Small intestine (tissue), 7 donors: ENCODE data around the gene PIGH. TPM values are rescaled to one million over a fixed set of nuclear protein-coding genes. Genes with fewer than 3 reads are reported as not detected.

ENCODE experiments used
- DNase-seq, 2 donors: peaks; one replicate each; pipeline versions ENCODE4 v3.0.0 to v3.0.0-alpha.2; 2013
- FAIRE-seq: peaks from 2 replicates; lab custom pipeline; 2012; peaks lifted over from hg19 to GRCh38; lab: Jason Lieb, UNC
- H3K27ac ChIP-seq, 3 donors: one replicate each; pipeline ENCODE4 v1.5.1; 2013; ENCODE audit warnings: low read length in 2 of 3, mild to moderate bottlenecking in 2 of 3, control low read depth in 1 of 3, inconsistent platforms in 1 of 3, low read depth in 1 of 3, moderate library complexity in 1 of 3
- H3K27me3 ChIP-seq, 3 donors: one replicate each; pipeline ENCODE4 v1.6.1; 2013; ENCODE audit warnings: low read length in 3 of 3, inconsistent platforms in 1 of 3; ENCODE audit not compliant: control insufficient read depth in 3 of 3, insufficient read depth in 3 of 3
- H3K36me3 ChIP-seq, 3 donors: one replicate each; pipeline ENCODE4 v1.6.1; 2013; ENCODE audit warnings: low read length in 3 of 3, inconsistent platforms in 1 of 3, low read depth in 1 of 3, mild to moderate bottlenecking in 1 of 3, moderate library complexity in 1 of 3; ENCODE audit not compliant: control insufficient read depth in 3 of 3, insufficient read depth in 2 of 3
- H3K4me1 ChIP-seq, 3 donors: one replicate each; pipeline ENCODE4 v1.6.1; 2013; ENCODE audit warnings: low read length in 2 of 3, inconsistent platforms in 1 of 3, low read depth in 1 of 3, mild to moderate bottlenecking in 1 of 3, moderate library complexity in 1 of 3; ENCODE audit not compliant: control insufficient read depth in 3 of 3, insufficient read depth in 2 of 3
- H3K4me3 ChIP-seq, 3 donors: one replicate each; pipeline ENCODE4 v1.5.1; 2013; ENCODE audit warnings: low read length in 3 of 3, control low read depth in 1 of 3, inconsistent platforms in 1 of 3, low read depth in 1 of 3, mild to moderate bottlenecking in 1 of 3, moderate library complexity in 1 of 3
- H3K9me3 ChIP-seq, 2 donors: one replicate each; pipeline ENCODE4 v1.6.1; 2013; ENCODE audit warnings: low read depth in 1 of 2, low read length in 1 of 2; ENCODE audit not compliant: control insufficient read depth in 2 of 2, insufficient read depth in 1 of 2
- WGBS, 3 donors: extraction: QIAGEN DNeasy Blood & Tissue Kit; methylation state at CpG; one replicate each; pipeline ENCODE4 v1.1.7; 2013; 5-methylcytosine and 5-hydroxymethylcytosine counted together
- polyA plus RNA-seq, 4 donors: library from polyadenylated mRNA; stranded (reverse) in 3 of 4; unstranded in 1 of 4; fragments of 200-250 nt in 3 of 4; fragments of 120-200 nt in 1 of 4; gene quantifications; one replicate each; pipeline versions ENCODE4 v1.2.1 to v1.2.3, GENCODE V29; 2013
- donor health status: healthy with polysubstance abuse.
- donor health status: control.
- donor health status: control.
- donor health status: Bipolar disorder and iron deficiency.
- donor health status: healthy.

PIGH gene
- polyA plus RNA-seq, 4 donors: 19.6 to 53.9 (median 22.6) TPM

- no peak overlapping the region for H3K4me3 ChIP-seq
- no peaks in the 10 kb centered on the region for H3K27me3 ChIP-seq
- H3K27ac ChIP-seq: no peak overlapping the region
- peaks cover 0 to 5% (median 0%) of the 10 kb centered on the region in 3 donors for H3K4me1 ChIP-seq
- no peaks in the 10 kb centered on the region for H3K9me3 ChIP-seq
- DNase-seq (no peak), FAIRE-seq (no peak)
- WGBS, 3 donors: 55 to 62% (median 59%) methylated on average over 4 of the region's 4 CpGs
- H3K36me3 ChIP-seq: peaks cover 0 to 87% (median 11%) of the 10 kb centered on the region in 3 donors
Observed at GRCh38 chr14:67559639-67560038, 40.4 kb downstream of the PIGH start.

- Histone ChIP-seq H3K4me3 (no peak overlapping the region), H3K27me3 (no peaks in the 10 kb centered on the region), H3K36me3 (peaks cover 0 to 84% (median 9%) of the 10 kb centered on the region in 3 donors), H3K4me1 (peaks cover 0 to 5% (median 0%) of the 10 kb centered on the region in 3 donors), H3K27ac (peak overlapping the region in 1 of 3 donors; percentile 40), H3K9me3 (no peaks in the 10 kb centered on the region)
- 80 to 89% (median 88%) methylated on average over 3 of the region's 3 CpGs for WGBS, 3 donors
- FAIRE-seq (no peak), DNase-seq (no peak)
Observed at GRCh38 chr14:67557656-67558055, 42.4 kb downstream of the PIGH start.

- H3K27ac ChIP-seq: peak overlapping the region in 1 of 3 donors; percentile 64
- peak in 1 of 2 donors; percentile 75 for DNase-seq
- H3K36me3 ChIP-seq: peaks cover 0 to 80% (median 8%) of the 10 kb centered on the region in 3 donors
- H3K9me3 ChIP-seq: no peaks in the 10 kb centered on the region
- WGBS, 3 donors: 85 to 87% (median 86%) methylated on average over 7 of the region's 7 CpGs
- no peaks in the 10 kb centered on the region for H3K27me3 ChIP-seq
- H3K4me1 ChIP-seq: peaks cover 0 to 5% (median 0%) of the 10 kb centered on the region in 3 donors
- no peak overlapping the region for H3K4me3 ChIP-seq
- no peak for FAIRE-seq
Observed at GRCh38 chr14:67557118-67557517, 43.0 kb downstream of the PIGH start.

GRCh38 chr14:67556671-67557070 lies 43.4 kb downstream of the PIGH start:
- 69 to 83% (median 76%) methylated on average over 2 of the region's 2 CpGs for WGBS, 3 donors
- Histone ChIP-seq H3K36me3 (peaks cover 0 to 80% (median 5%) of the 10 kb centered on the region in 3 donors), H3K27ac (peak overlapping the region in 1 of 3 donors; percentile 64), H3K27me3 (no peaks in the 10 kb centered on the region), H3K4me3 (no peak overlapping the region), H3K9me3 (no peaks in the 10 kb centered on the region), H3K4me1 (peaks cover 0 to 5% (median 0%) of the 10 kb centered on the region in 3 donors)
- DNase-seq: no peak
- FAIRE-seq: no peak

- Histone ChIP-seq H3K27me3 (no peaks in the 10 kb centered on the region), H3K27ac (no peak overlapping the region), H3K36me3 (peaks cover 0 to 75% (median 5%) of the 10 kb centered on the region in 3 donors), H3K4me1 (peaks cover 0 to 5% (median 0%) of the 10 kb centered on the region in 3 donors), H3K4me3 (no peak overlapping the region), H3K9me3 (no peaks in the 10 kb centered on the region)
- WGBS, 3 donors: 79 to 87% (median 86%) methylated on average over 11 of the region's 11 CpGs
- DNase-seq (no peak), FAIRE-seq (no peak)
Observed at GRCh38 chr14:67555518-67556090, 44.5 kb downstream of the PIGH start.

- WGBS, 3 donors: 91 to 92% (median 92%) methylated on average over 7 of the region's 7 CpGs
- no peak overlapping the region for H3K4me3 ChIP-seq
- H3K27ac ChIP-seq: no peak overlapping the region
- no peak for FAIRE-seq
- no peak for DNase-seq
- H3K27me3 ChIP-seq: no peaks in the 10 kb centered on the region
- H3K36me3 ChIP-seq: peaks cover 0 to 77% (median 5%) of the 10 kb centered on the region in 3 donors
- peaks cover 0 to 5% (median 0%) of the 10 kb centered on the region in 3 donors for H3K4me1 ChIP-seq
- no peaks in the 10 kb centered on the region for H3K9me3 ChIP-seq
Observed at GRCh38 chr14:67554341-67554740, 45.7 kb downstream of the PIGH start.

GRCh38 chr14:67553547-67553946 lies 46.5 kb downstream of the PIGH start:
- no peak for DNase-seq
- no peak overlapping the region for H3K27ac ChIP-seq
- no peak for FAIRE-seq
- H3K27me3 ChIP-seq: no peaks in the 10 kb centered on the region
- peaks cover 0 to 70% (median 6%) of the 10 kb centered on the region in 3 donors for H3K36me3 ChIP-seq
- H3K4me1 ChIP-seq: peaks cover 0 to 5% (median 0%) of the 10 kb centered on the region in 3 donors
- no peaks in the 10 kb centered on the region for H3K9me3 ChIP-seq
- 57 to 65% (median 58%) methylated on average over 3 of the region's 3 CpGs for WGBS, 3 donors
- no peak overlapping the region for H3K4me3 ChIP-seq

- H3K36me3 ChIP-seq: peaks cover 0 to 68% (median 5%) of the 10 kb centered on the region in 3 donors
- H3K27me3 ChIP-seq: no peaks in the 10 kb centered on the region
- DNase-seq: no peak
- WGBS, 3 donors: 90 to 93% (median 92%) methylated on average over 3 of the region's 3 CpGs
- no peak overlapping the region for H3K4me3 ChIP-seq
- no peak for FAIRE-seq
- H3K4me1 ChIP-seq: no peaks in the 10 kb centered on the region
- no peaks in the 10 kb centered on the region for H3K9me3 ChIP-seq
- H3K27ac ChIP-seq: no peak overlapping the region
Observed at GRCh38 chr14:67551940-67552339, 48.1 kb downstream of the PIGH start.
